GM19455 (cell line): Measurements from ENCODE around the gene HSPA1A.

Experiments used
- ATAC-seq: cut with Tn5 transposase; IDR thresholded peaks from one replicate; pipeline ENCODE4 v1.9.1; 2021; ENCODE audit not compliant: unreplicated experiment

HSPA1A gene

GRCh38 chr6:31815025-31815838 lies at the start of gene HSPA1A, which contains the start of gene HSPA1L:
Gene HSPA1A (plus strand): TSS chr6:31815543. CDS start chr6:31815757, 214 bp downstream.
Gene HSPA1L (minus strand): TSS chr6:31815283. CDS start chr6:31811972, 3,311 bp downstream.
- ATAC-seq, result no peak

- ATAC-seq, result no peak
Observed at GRCh38 chr6:31765559-31765909, 49.8 kb upstream of the HSPA1A start.

- ATAC-seq, result no peak
Observed at GRCh38 chr6:31765910-31766794, 49.2 kb upstream of the HSPA1A start.

- no peak for ATAC-seq
Observed at GRCh38 chr6:31767096-31767645, 48.2 kb upstream of the HSPA1A start.

- no peak for ATAC-seq
Observed at GRCh38 chr6:31768363-31769257, 46.7 kb upstream of the HSPA1A start.

- no peak for ATAC-seq
Observed at GRCh38 chr6:31769684-31770371, 45.5 kb upstream of the HSPA1A start.

GRCh38 chr6:31770860-31771259 lies 44.5 kb upstream of the HSPA1A start:
- no peak for ATAC-seq

- ATAC-seq, result no peak
Observed at GRCh38 chr6:31771992-31772358, 43.4 kb upstream of the HSPA1A start.

GRCh38 chr6:31775184-31775583 lies 40.2 kb upstream of the HSPA1A start:
- no peak for ATAC-seq

GRCh38 chr6:31775633-31776484 lies 39.5 kb upstream of the HSPA1A start:
- ATAC-seq, result no peak

- ATAC-seq, result no peak
Observed at GRCh38 chr6:31776485-31776988, 38.8 kb upstream of the HSPA1A start.

- ATAC-seq, result no peak
Observed at GRCh38 chr6:31776989-31777666, 38.2 kb upstream of the HSPA1A start, which contains the start of gene VWA7. Gene VWA7 (minus strand): TSS chr6:31777328. CDS start chr6:31776779, 549 bp downstream.

GRCh38 chr6:31777667-31778050 lies 37.7 kb upstream of the HSPA1A start:
- no peak for ATAC-seq

- ATAC-seq, result no peak
Observed at GRCh38 chr6:31778193-31778592, 37.1 kb upstream of the HSPA1A start.

GRCh38 chr6:31778999-31779885 lies 36.1 kb upstream of the HSPA1A start:
- no peak for ATAC-seq

GRCh38 chr6:31779908-31780307 lies 35.4 kb upstream of the HSPA1A start:
- no peak for ATAC-seq

- ATAC-seq, result no peak
Observed at GRCh38 chr6:31780507-31781243, 34.7 kb upstream of the HSPA1A start.
